Middle frontal gyrus (tissue), 1 donor: ENCODE measurements around the gene ATAD2B.

ENCODE experiments used
- DNase-seq: peaks from one replicate; pipeline ENCODE4 v3.0.0-alpha.2; 2015; ENCODE audit warnings: low spot score; ENCODE audit errors: extremely low spot score

ATAD2B gene

GRCh38 chr2:23912054-23912453 is 14.9 kb downstream of the ATAD2B start:
- DNase-seq: no peak

DNA sequence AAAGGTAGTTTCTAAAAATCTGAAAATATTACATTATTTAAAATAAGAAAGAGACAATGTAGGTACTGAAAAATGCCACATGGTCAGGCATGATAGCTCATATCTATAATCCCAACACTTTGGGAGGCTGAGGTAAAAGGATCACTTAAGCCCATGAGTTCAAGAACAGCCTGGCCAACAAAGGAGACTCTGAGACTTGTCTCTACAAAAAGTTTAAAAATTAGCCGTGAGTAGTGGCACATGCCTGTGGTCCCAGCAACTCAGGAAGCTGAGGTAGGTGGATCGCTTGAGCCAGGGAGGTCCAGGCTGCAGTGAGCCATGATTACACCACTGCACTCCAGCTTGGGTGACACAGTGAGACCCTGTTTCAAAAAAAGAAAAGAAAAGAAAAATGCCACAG is 21.8 kb downstream of the ATAD2B start:
- no peak for DNase-seq

DNA sequence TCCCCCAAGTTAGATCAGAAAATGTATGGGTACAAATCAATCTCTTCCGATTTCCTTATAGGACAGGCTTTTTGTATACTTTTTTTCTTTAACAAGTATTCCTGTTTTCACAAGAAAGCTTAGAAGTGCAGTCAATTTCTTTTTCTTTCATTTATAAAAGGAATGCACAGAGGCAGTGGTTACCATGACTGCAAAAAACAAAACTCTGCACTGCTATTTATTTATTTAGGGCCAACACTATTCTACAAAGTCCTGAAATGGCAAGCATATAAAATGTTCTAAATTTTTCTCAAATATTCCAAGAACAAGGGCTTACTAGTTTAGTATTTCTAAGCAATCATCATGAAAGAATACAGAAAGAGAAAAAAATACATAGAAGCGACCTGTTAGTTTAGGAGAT is 22.2 kb downstream of the ATAD2B start:
- DNase-seq: no peak

- DNase-seq: no peak
Measured at GRCh38 chr2:23904215-23904614, 22.7 kb downstream of the ATAD2B start.

DNA sequence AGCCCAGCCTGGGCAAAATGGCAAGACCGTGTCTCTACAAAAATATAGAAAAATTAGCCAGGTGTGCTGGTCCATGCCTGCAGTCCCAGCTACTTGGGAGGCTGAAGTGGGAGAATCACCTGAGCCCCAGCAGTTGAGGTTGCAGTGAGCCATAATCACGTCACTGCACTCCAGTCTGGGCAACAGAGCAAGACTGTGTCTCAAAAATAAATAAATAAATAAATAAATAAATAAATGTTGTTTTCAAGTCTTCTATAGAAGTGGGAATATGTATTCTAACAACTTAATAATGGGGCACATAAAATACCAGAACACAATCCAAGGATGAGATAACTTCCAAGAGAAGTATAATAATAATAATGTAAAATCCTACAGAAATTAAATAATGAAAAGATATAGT is 23.9 kb downstream of the ATAD2B start:
- DNase-seq: no peak

DNA sequence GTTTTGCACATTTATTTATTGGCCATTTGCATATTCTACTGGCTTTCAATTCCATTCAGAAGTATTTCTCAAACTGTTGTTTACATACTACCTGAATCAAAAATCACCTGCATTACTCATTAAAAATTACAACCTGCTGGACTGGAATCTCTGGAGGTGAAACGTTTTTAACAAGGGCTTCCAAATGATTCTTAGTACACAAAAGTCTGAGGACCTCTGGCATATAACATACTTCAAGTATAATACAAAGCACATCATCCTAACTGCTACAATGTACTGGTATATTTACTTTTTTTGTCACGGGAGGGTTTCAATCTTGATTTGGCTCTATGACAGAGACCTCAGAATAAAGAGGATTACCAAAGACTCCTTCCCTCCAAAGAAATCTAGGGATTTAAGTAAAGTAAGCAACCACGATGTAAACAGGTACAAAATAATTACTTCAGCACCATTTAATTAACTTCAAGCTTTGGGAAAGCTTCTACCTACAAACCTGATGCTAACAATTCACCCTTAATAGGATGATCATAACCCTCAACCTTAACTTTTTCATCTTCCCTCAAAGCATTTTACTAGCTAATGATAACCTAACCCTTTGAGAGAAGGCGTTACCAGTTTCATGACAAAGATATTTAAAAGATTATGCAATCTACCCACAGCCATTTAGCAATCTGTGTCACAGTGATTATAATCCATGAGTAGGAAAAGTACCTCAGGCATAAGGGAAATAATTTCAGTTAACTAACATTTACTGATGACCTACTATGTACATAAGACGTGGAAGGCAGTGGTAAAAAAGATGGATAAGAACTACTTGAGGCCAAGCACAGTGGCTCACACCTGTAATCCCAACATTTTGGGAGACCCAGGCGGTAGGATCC is 24.7 kb downstream of the ATAD2B start:
- DNase-seq: no peak

DNA sequence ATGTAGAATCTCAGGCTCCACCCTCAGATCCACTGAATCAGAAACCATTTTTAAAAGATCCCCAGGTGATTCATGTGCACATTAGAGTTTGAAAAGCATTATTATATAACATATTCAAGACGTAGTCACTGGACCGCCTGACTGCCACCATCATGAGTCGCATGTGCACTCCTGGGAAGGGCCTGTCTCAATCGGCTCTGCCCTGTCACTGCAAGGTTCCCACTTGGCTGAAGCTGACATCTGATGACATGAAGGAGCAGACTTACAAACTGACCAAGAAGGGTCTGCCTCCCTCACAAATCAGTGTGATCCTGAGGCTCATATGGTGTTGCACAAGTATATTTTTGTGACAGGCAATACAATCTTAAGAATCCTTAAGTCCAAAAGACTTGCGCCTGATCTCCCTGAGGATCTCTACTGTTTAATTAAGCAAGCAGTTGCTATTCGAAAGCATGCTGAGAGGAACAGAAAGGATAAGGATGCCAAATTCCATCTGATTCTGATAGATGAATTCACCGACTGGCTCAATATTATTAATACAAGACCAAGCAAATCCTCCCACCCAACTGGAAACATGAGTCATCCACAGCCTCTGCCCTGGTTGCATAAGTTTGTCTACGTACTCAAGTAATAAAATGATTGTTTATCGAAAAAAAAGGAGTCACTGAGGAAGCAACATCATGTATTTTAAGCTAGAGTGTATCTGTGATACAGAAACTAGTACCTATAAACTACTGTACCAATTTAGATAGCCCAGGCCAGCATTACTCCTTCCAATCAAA is 26.2 kb downstream of the ATAD2B start:
- DNase-seq: no peak

- no peak for DNase-seq
Measured at GRCh38 chr2:23900133-23900532, 26.8 kb downstream of the ATAD2B start.

- DNase-seq: no peak
Measured at GRCh38 chr2:23871206-23871605, 55.7 kb downstream of the ATAD2B start.

DNA sequence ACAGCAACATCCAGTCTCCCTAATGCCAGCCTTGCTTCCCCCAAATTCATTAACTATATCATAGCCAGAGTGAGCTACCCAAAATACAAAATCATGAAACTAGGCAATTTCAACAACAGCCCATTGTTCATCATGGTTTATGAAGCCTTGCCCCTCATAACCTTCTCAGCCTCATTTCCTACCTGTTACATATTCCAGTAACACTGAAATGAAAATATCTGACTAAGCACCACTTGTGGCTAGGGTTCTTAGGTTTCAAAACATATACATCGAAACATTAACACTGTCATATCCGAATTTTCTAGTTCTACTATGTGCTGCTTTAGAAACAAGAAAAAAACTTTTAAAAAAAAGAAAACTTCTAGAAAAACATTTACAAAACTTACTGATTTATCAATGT is 59.5 kb downstream of the ATAD2B start:
- no peak for DNase-seq

GRCh38 chr2:23862716-23863426 is 64.1 kb downstream of the ATAD2B start:
- DNase-seq: no peak

- DNase-seq: no peak
Measured at GRCh38 chr2:23861952-23862351, 65.0 kb downstream of the ATAD2B start.

DNA sequence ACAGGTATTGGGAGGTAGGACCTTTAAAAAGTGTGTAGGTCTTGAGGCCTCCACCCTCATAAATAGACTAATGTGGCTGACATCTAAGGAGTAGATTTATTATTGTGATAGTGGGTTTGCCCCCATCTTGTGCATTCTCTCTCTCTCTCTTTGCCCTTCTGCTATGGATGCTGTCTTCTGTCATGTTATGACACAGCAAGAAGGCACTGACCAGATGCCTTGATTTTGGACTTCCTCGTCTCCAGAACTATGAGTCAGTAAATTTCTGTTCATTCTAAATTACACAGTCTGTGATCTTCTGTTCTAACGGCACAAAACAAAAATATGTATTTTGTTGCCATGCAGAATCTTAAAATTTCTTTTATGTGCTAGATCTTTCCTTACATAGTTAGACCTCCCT is 66.9 kb downstream of the ATAD2B start:
- DNase-seq: no peak

- DNase-seq: no peak
Measured at GRCh38 chr2:23859234-23859633, 67.7 kb downstream of the ATAD2B start.

GRCh38 chr2:23850564-23851256 is 76.2 kb downstream of the ATAD2B start:
- no peak for DNase-seq

GRCh38 chr2:23844905-23845304 is 82.0 kb downstream of the ATAD2B start:
- DNase-seq: no peak

- DNase-seq: no peak
Measured at GRCh38 chr2:23843051-23843976, 83.6 kb downstream of the ATAD2B start.

DNA sequence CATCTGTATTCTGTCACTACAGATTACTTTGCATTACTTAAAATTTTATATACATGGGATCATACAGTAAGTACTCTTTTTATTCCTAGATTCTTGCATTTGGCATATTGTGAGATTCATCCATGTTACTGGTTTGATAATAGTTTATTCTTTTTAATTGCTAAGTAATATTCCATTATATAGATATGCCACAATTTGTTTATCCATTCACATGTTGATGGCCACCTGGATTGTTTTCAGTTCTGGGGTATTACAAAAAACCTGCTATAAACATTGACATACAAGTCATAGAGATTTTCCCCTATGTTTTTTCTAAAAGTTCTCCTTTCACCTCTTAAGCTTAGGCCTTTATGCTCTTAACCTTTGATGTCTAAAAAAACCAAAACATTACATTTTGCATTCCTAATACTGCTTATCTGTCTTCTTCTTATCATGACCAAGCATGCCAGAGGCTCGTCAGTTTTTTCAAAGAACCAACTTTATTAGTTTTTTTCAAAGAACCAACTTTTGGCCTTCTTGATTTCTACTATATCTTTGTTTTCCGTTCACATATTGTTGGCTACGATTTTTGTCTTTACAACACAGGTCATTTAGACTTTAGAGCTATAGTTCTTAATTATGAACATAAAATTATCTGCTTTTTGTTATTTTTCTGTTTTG is 86.9 kb downstream of the ATAD2B start:
- DNase-seq: no peak

- DNase-seq: no peak
Measured at GRCh38 chr2:23838996-23839395, 87.9 kb downstream of the ATAD2B start.

DNA sequence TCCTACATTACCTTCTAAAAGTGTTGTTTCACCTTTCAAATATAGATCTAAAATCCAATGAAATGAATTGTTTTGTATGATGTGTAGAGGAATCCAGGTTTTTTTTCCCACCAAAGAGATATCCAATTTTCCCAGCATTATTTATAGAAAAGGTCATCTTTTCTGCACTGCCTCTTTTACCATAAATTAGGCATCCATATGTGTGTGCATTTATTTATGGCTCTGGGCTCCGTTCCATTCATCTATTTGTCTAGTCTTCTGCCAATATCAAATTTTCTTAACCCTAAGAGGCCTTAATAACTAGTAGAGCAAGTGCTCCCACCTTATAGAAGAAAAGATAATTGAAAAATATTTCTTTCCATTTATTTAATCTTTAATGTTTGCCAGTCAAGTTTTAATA is 88.3 kb downstream of the ATAD2B start:
- DNase-seq: no peak
